Activated B cell treated with CpG ODN at 0.5 μM for 24 hours (primary cell): ENCODE results near the gene NUP62. TPM values are rescaled to one million over a fixed set of nuclear protein-coding genes. Genes with fewer than 3 reads are reported as not detected.
"Not testable (repeated sequence)": the region's sequence is repeated elsewhere in the genome, so short reads cannot be mapped to it uniquely, and the experiment has no call there.

Source experiments
- ATAC-seq: fragments of 200-7000 bp; cut with Tn5 transposase; one replicate; pipeline ENCODE4 v1.10.0; 2021; ENCODE audit warnings: low read depth, mild to moderate bottlenecking, moderate library complexity
- CTCF ChIA-PET: fragments of 350-600 bp; sonication (Branson Sonifier 250); formaldehyde crosslinking; loops from one replicate; lab custom pipeline; 2021; ENCODE audit warnings: antibody characterized with exemption; lab: Charles Lee
- POLR2A ChIA-PET: fragments of 350-600 bp; sonication (Branson Sonifier 250); formaldehyde crosslinking; loops from one replicate; lab custom pipeline; 2021; ENCODE audit warnings: antibody characterized with exemption; lab: Charles Lee
- DNase-seq: peaks from one replicate; pipeline ENCODE4 v3.0.0; 2022
- H3K27ac Mint-ChIP-seq: one replicate; pipeline ENCODE4 v1.8.0; 2020; ENCODE audit warnings: mixed read lengths
- H3K27me3 Mint-ChIP-seq: one replicate; pipeline ENCODE4 v1.8.0; 2021; ENCODE audit warnings: mixed read lengths
- H3K36me3 Mint-ChIP-seq: one replicate; pipeline ENCODE4 v1.8.0; 2021; ENCODE audit warnings: low read depth, mixed read lengths
- H3K4me1 Mint-ChIP-seq: one replicate; pipeline ENCODE4 v1.8.0; 2021; ENCODE audit warnings: mixed read lengths
- H3K4me3 Mint-ChIP-seq: one replicate; pipeline ENCODE4 v1.8.0; 2020; ENCODE audit warnings: mild to moderate bottlenecking, mixed read lengths
- H3K9me3 Mint-ChIP-seq: one replicate; pipeline ENCODE4 v1.8.0; 2020; ENCODE audit warnings: mixed read lengths
- intact Hi-C: fragments of 100-400 bp; cut with micrococcal nuclease; formaldehyde crosslinking; loops from one replicate; pipeline ENCODE4 v1.15.1; 2024
- total RNA-seq: library from RNA; stranded (reverse); gene quantifications from 2 replicates; pipeline ENCODE4 v1.2.3, GENCODE V29; 2022
- TF ChIP-seq, protein P1 (sequence below): fragments of 200-600 bp; IDR thresholded peaks from one replicate; pipeline ENCODE4 v1.8.0; 2022; ENCODE audit warnings: antibody characterized with exemption, mild to moderate bottlenecking

The NUP62 gene
- total RNA-seq, 1 donor from 2014 or later, result 114 TPM

DNA sequence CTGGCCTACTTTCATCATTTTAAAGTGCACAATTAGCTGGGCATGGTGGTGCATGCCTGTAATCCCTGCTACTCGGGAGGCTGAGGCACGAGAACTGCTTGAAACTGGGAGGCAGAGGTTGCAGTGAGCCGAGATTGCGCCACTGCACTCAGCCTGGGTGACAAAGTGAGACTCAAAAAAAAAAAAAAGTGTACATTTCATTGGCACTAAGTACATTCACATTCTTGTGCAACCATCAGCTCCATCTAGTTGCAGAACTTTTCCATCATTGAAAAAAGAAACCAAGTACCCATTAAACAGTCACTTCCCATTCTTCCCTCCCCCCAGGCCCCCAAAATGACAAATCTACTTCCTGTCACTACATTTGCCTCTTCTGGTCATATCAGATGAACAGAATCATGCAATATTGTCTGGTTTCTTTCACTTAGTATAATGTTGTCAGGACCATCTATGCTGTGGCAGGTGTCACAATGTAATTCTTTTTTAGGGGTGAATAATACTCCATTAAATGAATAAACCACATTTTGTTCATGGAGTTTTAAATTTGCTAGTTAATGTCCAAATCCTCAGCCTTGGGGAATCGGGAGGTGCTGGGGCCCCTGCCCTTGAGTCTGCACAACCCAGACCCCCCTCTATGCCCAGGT, 39.1 kb upstream of the NUP62 start:
- Mint-ChIP-seq H3K9me3 (no peaks in the 10 kb centered on the region), H3K36me3 (peaks cover 1% of the 10 kb centered on the region), H3K27ac (no peak overlapping the region), H3K4me1 (peaks cover 4% of the 10 kb centered on the region), H3K4me3 (no peak overlapping the region), H3K27me3 (peaks cover 9% of the 10 kb centered on the region)
- ATAC-seq (no peak), DNase-seq (no peak)
- TF ChIP-seq, protein P1, sequence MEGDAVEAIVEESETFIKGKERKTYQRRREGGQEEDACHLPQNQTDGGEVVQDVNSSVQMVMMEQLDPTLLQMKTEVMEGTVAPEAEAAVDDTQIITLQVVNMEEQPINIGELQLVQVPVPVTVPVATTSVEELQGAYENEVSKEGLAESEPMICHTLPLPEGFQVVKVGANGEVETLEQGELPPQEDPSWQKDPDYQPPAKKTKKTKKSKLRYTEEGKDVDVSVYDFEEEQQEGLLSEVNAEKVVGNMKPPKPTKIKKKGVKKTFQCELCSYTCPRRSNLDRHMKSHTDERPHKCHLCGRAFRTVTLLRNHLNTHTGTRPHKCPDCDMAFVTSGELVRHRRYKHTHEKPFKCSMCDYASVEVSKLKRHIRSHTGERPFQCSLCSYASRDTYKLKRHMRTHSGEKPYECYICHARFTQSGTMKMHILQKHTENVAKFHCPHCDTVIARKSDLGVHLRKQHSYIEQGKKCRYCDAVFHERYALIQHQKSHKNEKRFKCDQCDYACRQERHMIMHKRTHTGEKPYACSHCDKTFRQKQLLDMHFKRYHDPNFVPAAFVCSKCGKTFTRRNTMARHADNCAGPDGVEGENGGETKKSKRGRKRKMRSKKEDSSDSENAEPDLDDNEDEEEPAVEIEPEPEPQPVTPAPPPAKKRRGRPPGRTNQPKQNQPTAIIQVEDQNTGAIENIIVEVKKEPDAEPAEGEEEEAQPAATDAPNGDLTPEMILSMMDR, result no peak
- POLR2A ChIA-PET, result interaction anchor here (0.7 kb wide), 1 partner anchor 116 kb away, joined by 4 read pairs; no protein-coding TSS in a partner anchor
- intact Hi-C loops, result no loop called here
- CTCF ChIA-PET, result no interaction called here

DNA sequence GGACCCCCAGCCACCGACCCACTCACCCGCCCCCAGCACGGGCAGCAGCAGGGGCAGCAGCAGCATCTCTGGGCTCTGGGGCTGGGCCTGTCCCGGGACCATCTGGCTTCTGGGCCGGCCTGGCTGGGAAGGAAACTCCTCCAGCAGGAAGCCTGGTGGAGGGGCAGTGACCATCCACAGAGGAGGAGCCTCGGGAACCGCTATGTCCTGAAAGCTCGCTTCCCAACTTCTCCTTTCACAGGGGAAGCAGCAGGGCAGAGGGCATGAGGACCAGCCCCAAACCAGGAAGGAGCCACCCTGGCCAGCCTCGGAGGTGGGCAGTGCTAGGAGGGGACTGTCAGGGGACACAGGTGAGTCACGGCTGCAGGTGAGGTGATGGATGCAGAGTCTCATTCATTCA, 31.7 kb upstream of the NUP62 start, which contains the start of gene SIGLEC11:
SIGLEC11 (minus strand) TSS at position 193 of the 400 bp plus-strand sequence; CDS start at position 102, 91 bp downstream.
- H3K27ac Mint-ChIP-seq, POLR2A ChIA-PET, H3K27me3 Mint-ChIP-seq, intact Hi-C loops, H3K9me3 Mint-ChIP-seq, H3K4me3 Mint-ChIP-seq, ATAC-seq, CTCF ChIA-PET, DNase-seq, H3K4me1 Mint-ChIP-seq, H3K36me3 Mint-ChIP-seq: not testable (repeated sequence)

DNA sequence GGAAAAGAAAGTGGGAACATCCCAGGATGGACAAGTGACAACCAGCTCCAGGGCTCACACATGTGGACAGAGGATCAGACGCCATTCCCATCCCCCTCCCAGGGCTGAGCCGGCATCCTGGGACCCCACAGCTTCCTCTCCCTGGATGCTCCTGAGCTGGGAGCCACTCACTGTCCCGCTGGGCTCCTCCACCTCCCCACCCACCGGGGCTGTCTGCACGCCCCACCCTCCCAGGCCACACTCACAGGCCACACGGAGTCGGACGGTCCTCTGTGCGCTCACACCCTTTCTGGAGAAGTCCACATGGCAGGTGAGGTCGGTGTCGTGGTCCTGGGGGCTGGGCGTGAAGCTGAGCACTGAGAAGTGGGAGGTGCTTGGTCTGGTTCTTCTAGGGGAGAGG, 30.6 kb upstream of the NUP62 start:
- H3K4me1 Mint-ChIP-seq, DNase-seq, POLR2A ChIA-PET, H3K36me3 Mint-ChIP-seq, H3K27ac Mint-ChIP-seq, H3K27me3 Mint-ChIP-seq, intact Hi-C loops, H3K4me3 Mint-ChIP-seq, CTCF ChIA-PET, ATAC-seq, H3K9me3 Mint-ChIP-seq: not testable (repeated sequence)

DNA sequence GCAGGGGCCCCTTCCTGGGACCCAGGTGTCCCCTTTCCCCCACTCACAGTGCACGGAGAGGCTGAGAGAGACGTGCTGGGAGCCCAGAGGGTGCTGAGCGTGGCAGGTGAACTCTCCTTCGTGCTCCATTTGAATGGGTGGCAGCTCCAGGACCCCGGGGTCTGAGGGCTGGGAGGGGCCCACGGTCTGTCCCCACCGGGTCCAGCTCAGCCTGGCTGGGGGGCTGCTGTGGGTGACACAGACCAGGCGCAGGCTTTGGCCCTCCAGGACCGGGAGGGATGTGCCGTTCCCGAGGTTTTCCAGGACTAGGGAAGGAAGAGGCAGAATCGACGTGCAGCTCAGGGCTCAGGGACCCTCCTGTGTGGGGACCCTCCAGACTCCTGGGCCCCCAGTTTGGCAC, 29.3 kb upstream of the NUP62 start:
- H3K9me3 Mint-ChIP-seq, DNase-seq, H3K4me3 Mint-ChIP-seq, POLR2A ChIA-PET, H3K27ac Mint-ChIP-seq, H3K4me1 Mint-ChIP-seq, CTCF ChIA-PET, intact Hi-C loops, ATAC-seq, H3K36me3 Mint-ChIP-seq: not testable (repeated sequence)
- H3K27me3 Mint-ChIP-seq, result peaks cover 12% of the 10 kb centered on the region

DNA sequence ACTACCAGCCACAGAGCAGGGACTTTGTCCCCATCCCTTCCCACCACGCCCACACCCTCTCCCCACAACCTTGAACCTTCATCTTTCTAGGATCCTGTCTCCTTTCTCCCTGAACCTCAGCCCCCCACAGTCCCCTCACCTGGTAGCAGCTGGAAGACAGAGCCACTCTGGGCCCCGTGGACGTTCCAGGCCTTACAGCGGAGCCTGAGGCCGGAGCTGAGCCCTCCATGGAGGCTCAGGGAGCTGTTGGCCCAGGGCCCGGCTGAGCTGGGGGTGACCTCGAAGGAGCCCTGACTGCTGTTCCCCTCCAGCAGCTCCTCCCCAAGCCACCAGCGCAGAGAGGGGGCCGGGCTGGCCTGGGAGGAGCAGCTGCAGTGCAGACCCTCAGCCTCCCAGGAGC, 28.8 kb upstream of the NUP62 start:
- ATAC-seq, DNase-seq, H3K36me3 Mint-ChIP-seq, intact Hi-C loops, POLR2A ChIA-PET, H3K4me3 Mint-ChIP-seq, H3K27ac Mint-ChIP-seq, H3K9me3 Mint-ChIP-seq, CTCF ChIA-PET: not testable (repeated sequence)
- H3K27me3 Mint-ChIP-seq, result peaks cover 16% of the 10 kb centered on the region
- peaks cover 12% of the 10 kb centered on the region for H3K4me1 Mint-ChIP-seq

DNA sequence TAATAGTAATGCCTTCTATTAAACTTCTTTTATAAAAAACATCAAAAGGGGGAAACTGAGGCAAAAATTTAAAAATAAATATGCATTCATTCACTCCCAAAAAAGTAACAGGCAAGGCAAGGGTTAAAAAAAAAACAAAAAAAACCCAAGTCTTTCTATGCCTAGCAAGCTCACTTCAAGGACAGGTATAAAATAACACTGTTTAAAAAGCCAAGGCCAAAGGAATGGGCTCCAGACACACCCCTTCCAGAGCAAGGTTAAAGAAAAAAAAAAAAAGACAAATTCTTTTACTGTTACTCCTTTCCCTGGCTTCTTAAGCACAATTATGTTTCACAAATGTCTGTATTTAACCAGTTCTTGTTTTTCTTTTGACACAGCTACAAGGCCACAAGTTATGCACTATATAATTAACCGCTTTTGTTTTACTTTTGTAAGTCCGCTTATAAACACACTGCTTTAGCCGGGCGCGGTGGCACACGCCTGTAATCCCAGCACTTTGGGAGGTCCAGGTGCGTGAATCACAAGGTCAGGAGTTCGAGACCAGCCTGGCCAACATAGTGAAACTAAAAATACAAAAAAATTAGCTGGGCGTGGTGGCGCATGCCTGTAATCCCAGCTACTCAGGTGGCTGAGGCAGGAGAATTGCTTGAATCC, 28.1 kb upstream of the NUP62 start:
- Mint-ChIP-seq H3K27me3 (peaks cover 18% of the 10 kb centered on the region), H3K4me1 (peaks cover 16% of the 10 kb centered on the region), H3K9me3 (peaks cover 2% of the 10 kb centered on the region), H3K36me3 (no peaks in the 10 kb centered on the region), H3K4me3 (no peak overlapping the region), H3K27ac (no peak overlapping the region)
- ATAC-seq (no peak), DNase-seq (no peak)
- intact Hi-C loops, result no loop called here
- POLR2A ChIA-PET, result no interaction called here
- TF ChIP-seq, protein P1, result no peak
- CTCF ChIA-PET, result no interaction called here

DNA sequence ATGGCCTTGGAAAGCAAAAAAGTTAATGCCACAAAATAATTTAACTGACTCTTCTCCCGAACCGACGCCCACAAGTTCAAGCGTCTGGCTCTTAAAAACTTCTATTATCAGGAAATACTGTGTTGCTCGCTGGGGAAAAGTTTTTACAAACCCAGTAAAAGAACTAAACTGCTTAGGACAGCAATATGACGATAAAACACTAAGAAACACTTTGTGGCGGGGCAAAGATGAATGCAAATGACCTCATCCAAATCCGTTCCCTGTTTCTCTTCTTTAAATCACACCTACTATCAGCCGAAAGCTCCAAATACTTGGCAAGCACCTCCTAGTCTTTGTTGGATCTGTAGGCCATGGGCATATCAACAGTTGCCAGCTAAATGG, 26.8 kb upstream of the NUP62 start:
- Mint-ChIP-seq H3K4me1 (peaks cover 18% of the 10 kb centered on the region), H3K9me3 (no peaks in the 10 kb centered on the region), H3K27ac (no peak overlapping the region), H3K27me3 (peaks cover 21% of the 10 kb centered on the region), H3K36me3 (no peaks in the 10 kb centered on the region), H3K4me3 (no peak overlapping the region)
- intact Hi-C loops, result no loop called here
- POLR2A ChIA-PET, result no interaction called here
- DNase-seq (no peak), ATAC-seq (no peak)
- CTCF ChIA-PET, result interaction anchor here (0.8 kb wide), 1 partner anchor 101 kb away, joined by 3 read pairs; no protein-coding TSS in a partner anchor
- TF ChIP-seq, protein P1, result no peak
